ENCODE measurements around the gene SHB.

The SHB gene

GRCh38 chr9:37923118-37923795 lies 145.8 kb downstream of the SHB start:
- ChIA-PET CTCF (interaction anchor here (2.0 kb wide), 1 partner anchor 10 kb away, joined by 9 read pairs; no protein-coding TSS in a partner anchor), POLR2A (no interaction called here)
- H3K4me1 ChIP-seq (ENCODE audit: control insufficient read depth, insufficient read depth, low read length), result no peaks in the 10 kb centered on the region
- TF ChIP-seq ZFHX2 (tag by site-specific recombination; conservative IDR thresholded peaks at IDR 0.05), result peak; percentile 95
- TF ChIP-seq ZNF19 (tag by site-specific recombination; IDR thresholded peaks at IDR 0.05; ENCODE audit: low read depth), result no peak
- TF ChIP-seq PRDM10 (tag by site-specific recombination; IDR thresholded peaks at IDR 0.05), result no peak
- TF ChIP-seq ZNF488 (tag by site-specific recombination; IDR thresholded peaks at IDR 0.05), result no peak
- peak; percentile 93 for TF ChIP-seq EGR2 (tag by site-specific recombination; IDR thresholded peaks at IDR 0.05; ENCODE audit: low read depth)
- no peak for TF ChIP-seq ZNF140 (tag by site-specific recombination; IDR thresholded peaks at IDR 0.05)
- no peak for TF ChIP-seq ZNF660 (tag by site-specific recombination; IDR thresholded peaks at IDR 0.05)
- H3K4me3 ChIP-seq (ENCODE audit: low read depth, low read length), result no peak overlapping the region
- H3K9me3 ChIP-seq (ENCODE audit: control insufficient read depth, insufficient read depth, low read depth, low read length), result no peaks in the 10 kb centered on the region
- peaks cover 0 to 53% of the 10 kb centered on the region in 2 experiments; a peak in 1 of 3 replicates for H3K36me3 ChIP-seq (ENCODE audit: control insufficient read depth in 2 of 2, insufficient read depth in 1 of 2, low read length in 2 of 2)
- no peak overlapping the region for H3K27ac ChIP-seq (ENCODE audit: extremely low read depth, low read depth, low read length)

- ChIA-PET POLR2A (no interaction called here), CTCF (interaction anchor here (1.1 kb wide), 1 partner anchor 440 kb away, joined by 3 read pairs; no protein-coding TSS in a partner anchor)
- no peak overlapping the region for H3K27ac ChIP-seq (ENCODE audit: extremely low read depth, low read depth, low read length)
- TF ChIP-seq ZNF670 (tag by site-specific recombination; IDR thresholded peaks at IDR 0.05; ENCODE audit: low read depth), result no peak
- TF ChIP-seq SALL2 (tag by site-specific recombination; IDR thresholded peaks at IDR 0.05; ENCODE audit: borderline replicate concordance), result no peak
- peak; percentile 38; the same call in 1 of the 2 replicates for TF ChIP-seq GLIS1 (tag by site-specific recombination; IDR thresholded peaks at IDR 0.05)
- TF ChIP-seq ZNF37A (tag by site-specific recombination; IDR thresholded peaks at IDR 0.05), result no peak
- TF ChIP-seq ZIC2 (tag by site-specific recombination; IDR thresholded peaks at IDR 0.05), result peak; percentile 81
- no peaks in the 10 kb centered on the region for H3K9me3 ChIP-seq (ENCODE audit: control insufficient read depth, insufficient read depth, low read depth, low read length)
- H3K36me3 ChIP-seq (ENCODE audit: control insufficient read depth in 2 of 2, insufficient read depth in 1 of 2, low read length in 2 of 2), result peaks cover 0 to 61% of the 10 kb centered on the region in 2 experiments; a peak in 1 of 3 replicates
- no peak overlapping the region for H3K4me3 ChIP-seq (ENCODE audit: low read depth, low read length)
- no peaks in the 10 kb centered on the region for H3K4me1 ChIP-seq (ENCODE audit: control insufficient read depth, insufficient read depth, low read length)
Observed at GRCh38 chr9:37922363-37923117, 146.5 kb downstream of the SHB start.

- Histone ChIP-seq H3K36me3 (ENCODE audit: control insufficient read depth in 2 of 2, insufficient read depth in 1 of 2, low read length in 2 of 2) (peaks cover 0 to 65% of the 10 kb centered on the region in 2 experiments; a peak in 1 of 3 replicates), H3K4me1 (ENCODE audit: control insufficient read depth, insufficient read depth, low read length) (no peaks in the 10 kb centered on the region), H3K4me3 (ENCODE audit: low read depth, low read length) (no peak overlapping the region), H3K27ac (ENCODE audit: extremely low read depth, low read depth, low read length) (no peak overlapping the region), H3K9me3 (ENCODE audit: control insufficient read depth, insufficient read depth, low read depth, low read length) (no peaks in the 10 kb centered on the region)
- CTCF ChIA-PET, result interaction anchor here (0.7 to 1.3 kb wide), 3 partner anchors 11 to 653 kb away, joined by 3 to 5 read pairs (median 3); no protein-coding TSS in a partner anchor
- POLR2A ChIA-PET, result no interaction called here
- TF ChIP-seq ZNF280D (tag by site-specific recombination; IDR thresholded peaks at IDR 0.05), result no peak
- no peak for TF ChIP-seq MYNN (tag by site-specific recombination; IDR thresholded peaks at IDR 0.05; ENCODE audit: borderline replicate concordance)
- TF ChIP-seq ZNF501 (tag by site-specific recombination; IDR thresholded peaks at IDR 0.05), result no peak
- no peak for TF ChIP-seq SETDB1 (IDR thresholded peaks at IDR 0.05; ENCODE audit: insufficient read length, low read length)
- TF ChIP-seq OVOL3 (tag by site-specific recombination; IDR thresholded peaks at IDR 0.05), result no peak
- no peak for TF ChIP-seq ZNF600 (tag by site-specific recombination; IDR thresholded peaks at IDR 0.05)
- no peak for TF ChIP-seq ZNF654 (tag by site-specific recombination; IDR thresholded peaks at IDR 0.05; ENCODE audit: low read depth)
Observed at GRCh38 chr9:37921546-37922300, 147.3 kb downstream of the SHB start.
